PFSK-1 (cell line): ENCODE results near the gene TNP1.

ENCODE experiments used
- POLR2AphosphoS5 ChIP-seq: IDR thresholded peaks from 2 replicates; pipeline ENCODE4 v1.6.1; 2012; ENCODE audit warnings: low read depth, mild to moderate bottlenecking, control low read depth, low read length, moderate library complexity
- TAF1 ChIP-seq: IDR thresholded peaks from 2 replicates; pipeline ENCODE4 v1.6.1; 2012; ENCODE audit warnings: low read length, control low read depth, borderline replicate concordance; ENCODE audit not compliant: insufficient read depth

DNA sequence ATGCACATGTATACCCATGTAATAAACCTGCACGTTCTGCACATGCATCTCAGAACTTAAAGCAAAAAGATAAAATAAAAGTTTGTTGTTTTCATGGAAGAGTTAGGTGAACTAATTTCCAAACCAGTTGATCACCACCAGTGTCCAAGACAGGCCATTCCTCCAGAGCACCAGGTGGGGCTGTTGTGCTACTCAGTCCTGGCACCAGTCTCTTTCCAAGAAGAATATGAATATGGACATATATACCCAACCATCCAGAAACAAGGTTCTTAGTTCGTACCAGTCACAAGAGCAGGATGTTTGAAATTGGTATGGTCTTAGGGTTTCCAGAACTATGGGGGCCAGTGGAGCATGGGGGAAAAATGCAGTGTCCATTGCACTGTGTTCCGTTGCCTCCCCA, 17.2 kb upstream of the TNP1 start:
- TF ChIP-seq TAF1 (no peak), POLR2AphosphoS5 (no peak)
